Lower lobe of right lung (tissue), 2 donors: Measurements from ENCODE around the gene TMPRSS5. TPM values are rescaled to one million over a fixed set of nuclear protein-coding genes. Genes with fewer than 3 reads are reported as not detected.

Experiments used
- ATAC-seq, 2 donors: fragments of 200-7000 bp; cut with Tn5 transposase; one replicate each; pipeline ENCODE4 v1.9.1; 2020 to 2022; ENCODE audit warnings: mild to moderate bottlenecking in 2 of 2, moderate library complexity in 2 of 2
- DNase-seq: peaks from one replicate; pipeline ENCODE4 v3.0.0-alpha.2; 2020
- H3K27ac ChIP-seq: fragments of 200-600 bp; one replicate; pipeline ENCODE4 v1.8.0; 2022
- H3K27me3 ChIP-seq: fragments of 200-600 bp; one replicate; pipeline ENCODE4 v1.8.0; 2022; ENCODE audit warnings: low read depth
- H3K36me3 ChIP-seq: fragments of 200-600 bp; one replicate; pipeline ENCODE4 v1.8.0; 2022; ENCODE audit warnings: mild to moderate bottlenecking
- H3K4me1 ChIP-seq: fragments of 200-600 bp; one replicate; pipeline ENCODE4 v1.8.0; 2022
- H3K4me3 ChIP-seq: fragments of 200-600 bp; one replicate; pipeline ENCODE4 v1.8.0; 2022; ENCODE audit warnings: mild to moderate bottlenecking
- H3K9me3 ChIP-seq: fragments of 200-600 bp; one replicate; pipeline ENCODE4 v1.8.0; 2022
- CTCF ChIP-seq: fragments of 200-600 bp; IDR thresholded peaks from one replicate; pipeline ENCODE4 v1.8.0; 2022; ENCODE audit warnings: antibody characterized with exemption, mild to moderate bottlenecking
- intact Hi-C: fragments of 100-400 bp; cut with DNase I; formaldehyde crosslinking; loops from one replicate; pipeline ENCODE4 v1.11.0; 2022
- total RNA-seq: library from RNA; stranded (reverse); fragmentation: NEBNext Ultra II Directional; extraction: Animal tissue kit (Norgen Biotek cat#: 25700); gene quantifications from one replicate; pipeline ENCODE4 v1.2.1, GENCODE V29; 2021
- donor health status: DM: no; HTN: yes; CAD: no; lungs with severe emphysema.

TMPRSS5 gene
- total RNA-seq, 1 donor from 2014 or later: 1.1 TPM

GRCh38 chr11:113695207-113695606 is 10.9 kb downstream of the TMPRSS5 start:
- no peaks in the 10 kb centered on the region for H3K4me1 ChIP-seq
- DNase-seq: no peak
- no peak for TF ChIP-seq CTCF
- no peak for ATAC-seq
- H3K4me3 ChIP-seq: no peak overlapping the region
- intact Hi-C loops: no loop called here
- no peaks in the 10 kb centered on the region for H3K27me3 ChIP-seq
- no peak overlapping the region for H3K27ac ChIP-seq
- no peaks in the 10 kb centered on the region for H3K36me3 ChIP-seq
- no peaks in the 10 kb centered on the region for H3K9me3 ChIP-seq

GRCh38 chr11:113694390-113694789 is 11.7 kb downstream of the TMPRSS5 start:
- no peak for DNase-seq
- Histone ChIP-seq H3K36me3 (no peaks in the 10 kb centered on the region), H3K9me3 (no peaks in the 10 kb centered on the region), H3K27me3 (no peaks in the 10 kb centered on the region), H3K27ac (no peak overlapping the region), H3K4me3 (no peak overlapping the region), H3K4me1 (no peaks in the 10 kb centered on the region)
- intact Hi-C loops: no loop called here
- no peak for TF ChIP-seq CTCF
- ATAC-seq: no peak

- Histone ChIP-seq H3K27ac (no peak overlapping the region), H3K36me3 (no peaks in the 10 kb centered on the region), H3K9me3 (no peaks in the 10 kb centered on the region), H3K4me1 (no peaks in the 10 kb centered on the region), H3K27me3 (no peaks in the 10 kb centered on the region), H3K4me3 (no peak overlapping the region)
- no peak for TF ChIP-seq CTCF
- intact Hi-C loops: no loop called here
- no peak for DNase-seq
- ATAC-seq: no peak
Observed at GRCh38 chr11:113693030-113693429, 13.1 kb downstream of the TMPRSS5 start.

- Histone ChIP-seq H3K4me3 (no peak overlapping the region), H3K9me3 (no peaks in the 10 kb centered on the region), H3K27ac (no peak overlapping the region), H3K27me3 (no peaks in the 10 kb centered on the region), H3K36me3 (no peaks in the 10 kb centered on the region), H3K4me1 (no peaks in the 10 kb centered on the region)
- ATAC-seq: peak; percentile 62 to 76
- DNase-seq: peak; percentile 68
- peak; percentile 30 for TF ChIP-seq CTCF
- intact Hi-C loops: no loop called here
Observed at GRCh38 chr11:113690619-113691569, 15.2 kb downstream of the TMPRSS5 start.

GRCh38 chr11:113689768-113690618 is 16.1 kb downstream of the TMPRSS5 start:
- H3K27me3 ChIP-seq: no peaks in the 10 kb centered on the region
- no peak for DNase-seq
- no peaks in the 10 kb centered on the region for H3K4me1 ChIP-seq
- ATAC-seq: peak in 1 of 2 donors; percentile 13
- no peak overlapping the region for H3K4me3 ChIP-seq
- intact Hi-C loops: no loop called here
- H3K27ac ChIP-seq: no peak overlapping the region
- no peaks in the 10 kb centered on the region for H3K36me3 ChIP-seq
- no peak for TF ChIP-seq CTCF
- no peaks in the 10 kb centered on the region for H3K9me3 ChIP-seq
